ENCODE measurements around the gene INO80D. TPM values are rescaled to one million over a fixed set of nuclear protein-coding genes. Genes with fewer than 3 reads are reported as not detected.
"Not testable (repeated sequence)": the region's sequence is repeated elsewhere in the genome, so short reads cannot be mapped to it uniquely, and the experiment has no call there.

Gene INO80D
- total and polyA plus RNA-seq, 2 of the 13 experiments (the other 11 are each of a cell fraction or from before 2014, with no cell fraction given) = 7.6 to 7.9 TPM

- TF ChIP-seq CSRNP2 (CRISPR knock-in tag; conservative IDR thresholded peaks at IDR 0.05; ENCODE audit: low read depth) (no peak), ELF4 (CRISPR knock-in tag; IDR thresholded peaks at IDR 0.05; ENCODE audit: borderline replicate concordance) (no peak), SP140L (CRISPR knock-in tag; IDR thresholded peaks at IDR 0.05; ENCODE audit: borderline replicate concordance) (no peak), FOXP1 (IDR thresholded peaks at IDR 0.05) (no peak), FOXP1 (CRISPR knock-in tag; IDR thresholded peaks at IDR 0.05) (no peak), ZKSCAN1 (IDR thresholded peaks at IDR 0.05; ENCODE audit: low read length) (no peak), GLMP (CRISPR knock-in tag; IDR thresholded peaks at IDR 0.05; ENCODE audit: borderline replicate concordance) (no peak), SAP130 (CRISPR knock-in tag; IDR thresholded peaks at IDR 0.05; ENCODE audit: low read depth) (no peak), ZFP82 (CRISPR knock-in tag; IDR thresholded peaks at IDR 0.05; ENCODE audit: borderline replicate concordance) (no peak)
These were observed 39.9 kb upstream of the INO80D start (continued) for GRCh38 chr2:206125901-206126300.

GRCh38 chr2:206122569-206122968, 36.6 kb upstream of the INO80D start:
- H4K20me1 ChIP-seq (ENCODE audit: insufficient read depth, low read length); BruUV-seq (replicated peaks); H3K79me2 ChIP-seq (ENCODE audit: insufficient read depth, low read length); H3K9ac ChIP-seq (ENCODE audit: insufficient read depth, low read depth, low read length); CTCF ChIA-PET (ENCODE audit: low intra/inter-chr PET ratio, low total read pairs); DNase-seq (ENCODE audit: low spot score); H3K27ac ChIP-seq (ENCODE audit: extremely low read length, insufficient read depth, low read length); H3K4me2 ChIP-seq (ENCODE audit: low read depth, low read length); in situ Hi-C loops (cut with HindIII; ENCODE audit: extremely low pct_ligation_motif_present, low pct_unique_long_range_greater_than_20kb); intact Hi-C loops (cut with micrococcal nuclease; ENCODE audit: unreplicated experiment); H3K9me3 ChIP-seq (ENCODE audit: low read length); ATAC-seq; H3K4me1 ChIP-seq (ENCODE audit: insufficient read depth, low read length); FAIRE-seq; H3K27me3 ChIP-seq (ENCODE audit: control insufficient read depth in 1 of 2, insufficient read depth in 2 of 2, low read length in 2 of 2); H2AFZ ChIP-seq (ENCODE audit: low read length); H3K4me3 ChIP-seq (replicated peaks in 1 of 3; ENCODE audit: insufficient read depth in 1 of 3, low read depth in 2 of 3, low read length in 3 of 3); POLR2A ChIA-PET; TF ChIP-seq FOXP1 (IDR thresholded peaks at IDR 0.05): not testable (repeated sequence)
- 94% methylated on average over 3 of the region's 3 CpGs for WGBS (ENCODE audit: low lambda C conversion rate)
- H3K36me3 ChIP-seq (replicated peaks in 1 of 2; ENCODE audit: control insufficient read depth in 1 of 2, insufficient read depth in 2 of 2, low read length in 2 of 2) = peaks cover 16 to 65% of the 10 kb centered on the region in 2 experiments
- TF ChIP-seq CEBPB (IDR thresholded peaks at IDR 0.05; ENCODE audit: borderline replicate concordance, low read depth, low read length) (peak; percentile 56; the same call in 1 of the 2 replicates), TEAD3 (CRISPR knock-in tag; optimal IDR thresholded peaks at IDR 0.05; ENCODE audit: borderline replicate concordance) (peak; percentile 75), FOXP1 (CRISPR knock-in tag; IDR thresholded peaks at IDR 0.05) (peak; percentile 23; the same call in 1 of the 2 replicates), ZNF121 (CRISPR knock-in tag; IDR thresholded peaks at IDR 0.05) (peak; percentile 82; the same call in 1 of the 2 replicates), ARID5B (CRISPR knock-in tag; IDR thresholded peaks at IDR 0.05) (0 out of 2 replicates have a peak, but pooled peaks have one; percentile 25), ZNF770 (CRISPR knock-in tag; IDR thresholded peaks at IDR 0.05) (peak; percentile 85), SOX5 (CRISPR knock-in tag; IDR thresholded peaks at IDR 0.05; ENCODE audit: borderline replicate concordance) (0 out of 2 replicates have a peak, but pooled peaks have one; percentile 30), CEBPG (CRISPR knock-in tag; IDR thresholded peaks at IDR 0.05) (peak; percentile 68)

Data from HepG2 (cell line).